GM21515 (cell line): ENCODE measurements around the gene ZC3H4.
"Not testable (repeated sequence)": the region's sequence is repeated elsewhere in the genome, so short reads cannot be mapped to it uniquely, and the experiment has no call there.

Experiments used
- ATAC-seq: cut with Tn5 transposase; IDR thresholded peaks from one replicate; pipeline ENCODE4 v1.9.1; 2021; ENCODE audit not compliant: unreplicated experiment

ZC3H4 gene

GRCh38 chr19:47109177-47109540 is 4.4 kb downstream of the ZC3H4 start:
- ATAC-seq = no peak

- ATAC-seq = no peak
These were observed 5.4 kb downstream of the ZC3H4 start for GRCh38 chr19:47107953-47108746.

GRCh38 chr19:47107202-47107952 is 6.2 kb downstream of the ZC3H4 start:
- ATAC-seq = no peak

- no peak for ATAC-seq
These were observed 6.8 kb downstream of the ZC3H4 start for GRCh38 chr19:47106821-47107201.

GRCh38 chr19:47105874-47106273 is 7.7 kb downstream of the ZC3H4 start:
- no peak for ATAC-seq

- no peak for ATAC-seq
These were observed 8.9 kb downstream of the ZC3H4 start for GRCh38 chr19:47104680-47105079.

- ATAC-seq = no peak
These were observed 11.1 kb downstream of the ZC3H4 start for GRCh38 chr19:47102346-47103060.

- ATAC-seq = not testable (repeated sequence)
These were observed 12.5 kb downstream of the ZC3H4 start for GRCh38 chr19:47101116-47101515.

- no peak for ATAC-seq
These were observed 13.3 kb downstream of the ZC3H4 start for GRCh38 chr19:47100290-47100689.

GRCh38 chr19:47099576-47100050 is 14.0 kb downstream of the ZC3H4 start:
- no peak for ATAC-seq

GRCh38 chr19:47098608-47099007 is 15.0 kb downstream of the ZC3H4 start:
- ATAC-seq = no peak

- ATAC-seq = no peak
These were observed 16.0 kb downstream of the ZC3H4 start for GRCh38 chr19:47097396-47098201.

GRCh38 chr19:47096721-47097120 is 16.9 kb downstream of the ZC3H4 start:
- no peak for ATAC-seq

GRCh38 chr19:47096100-47096704 is 17.4 kb downstream of the ZC3H4 start:
- ATAC-seq = no peak

- ATAC-seq = no peak
These were observed 18.0 kb downstream of the ZC3H4 start for GRCh38 chr19:47095476-47096099.

- ATAC-seq = no peak
These were observed 18.8 kb downstream of the ZC3H4 start for GRCh38 chr19:47094557-47095475.

- no peak for ATAC-seq
These were observed 19.7 kb downstream of the ZC3H4 start for GRCh38 chr19:47093841-47094240.

- no peak for ATAC-seq
These were observed 20.3 kb downstream of the ZC3H4 start for GRCh38 chr19:47093254-47093653.
